Natural killer cell (primary cell): ENCODE measurements around the gene SCRT2. TPM values are rescaled to one million over a fixed set of nuclear protein-coding genes. Genes with fewer than 3 reads are reported as not detected.

Experiments used
- ATAC-seq, 3 donors: fragments of 150-1000 bp in 2 of 3; fragments of 200-7000 bp in 1 of 3; cut with Tn5 transposase; 1 replicate in 1 of 3; 2 replicates in 2 of 3; pipeline ENCODE4 v1.10.0; 2021; ENCODE audit warnings: mild to moderate bottlenecking in 2 of 3, moderate library complexity in 2 of 3
- DNase-seq, 2 donors: peaks; one replicate each; pipeline versions ENCODE4 v3.0.0 to v3.0.0-alpha.2; 2013 to 2021; ENCODE audit warnings: mixed read lengths in 1 of 2
- H3K27ac ChIP-seq: one replicate; pipeline ENCODE4 v1.5.1; 2013; ENCODE audit warnings: mild to moderate bottlenecking, low read length
- H3K27me3 ChIP-seq: one replicate; pipeline ENCODE4 v1.6.1; 2013; ENCODE audit warnings: low read length; ENCODE audit not compliant: control insufficient read depth, insufficient read depth
- H3K36me3 ChIP-seq: one replicate; pipeline ENCODE4 v1.6.1; 2013; ENCODE audit warnings: low read length; ENCODE audit not compliant: control insufficient read depth, insufficient read depth
- H3K4me1 ChIP-seq: one replicate; pipeline ENCODE4 v1.6.1; 2013; ENCODE audit warnings: low read length; ENCODE audit not compliant: control insufficient read depth, insufficient read depth
- H3K4me3 ChIP-seq: one replicate; pipeline ENCODE4 v1.5.1; 2013; ENCODE audit warnings: low read length
- H3K9me3 ChIP-seq: one replicate; pipeline ENCODE4 v1.6.1; 2013; ENCODE audit warnings: low read length; ENCODE audit not compliant: control insufficient read depth, insufficient read depth
- H3K27ac Mint-ChIP-seq, 2 donors: one replicate each; pipeline ENCODE4 v1.8.0; 2022; ENCODE audit warnings: mild to moderate bottlenecking in 2 of 2, mixed read lengths in 2 of 2, moderate library complexity in 1 of 2
- H3K27me3 Mint-ChIP-seq, 2 donors: one replicate each; pipeline ENCODE4 v1.8.0; 2022; ENCODE audit warnings: low read depth in 2 of 2, mixed read lengths in 2 of 2
- H3K36me3 Mint-ChIP-seq: one replicate; pipeline ENCODE4 v1.8.0; 2022; ENCODE audit warnings: mixed read lengths
- H3K4me1 Mint-ChIP-seq, 2 donors: one replicate each; pipeline ENCODE4 v1.8.0; 2022; ENCODE audit warnings: mixed read lengths in 2 of 2
- H3K4me3 Mint-ChIP-seq: one replicate; pipeline ENCODE4 v1.8.0; 2022; ENCODE audit warnings: mild to moderate bottlenecking, moderate library complexity, mixed read lengths
- H3K9me3 Mint-ChIP-seq, 2 donors: one replicate each; pipeline ENCODE4 v1.8.0; 2022; ENCODE audit warnings: mixed read lengths in 2 of 2
- CTCF ChIP-seq: fragments of 200-600 bp; IDR thresholded peaks from one replicate; pipeline ENCODE4 v1.8.0; 2022; ENCODE audit warnings: antibody characterized with exemption
- WGBS: methylation state at CpG from one replicate; pipeline ENCODE4 v1.1.7; 2013; ENCODE audit warnings: missing lambda C conversion rate; ENCODE audit not compliant: insufficient coverage; 5-methylcytosine and 5-hydroxymethylcytosine counted together
- intact Hi-C: fragments of 100-400 bp; cut with micrococcal nuclease; formaldehyde crosslinking; loops from one replicate; pipeline ENCODE4 v1.14.2; 2022
- total RNA-seq, 4 donors: library from RNA; stranded (reverse); fragments of 120-200 nt in 1 of 4; gene quantifications; one replicate each; pipeline versions ENCODE4 v1.2.3 to v1.2.4, GENCODE V29; 2013 to 2022

The SCRT2 gene
- total RNA-seq, 3 donors from 2014 or later (not counting 1 experiment from before 2014, with no cell fraction given) = not detected

- H3K9me3 ChIP-seq = peaks cover 4% of the 10 kb centered on the region
- H3K4me3 ChIP-seq = no peak overlapping the region
- ATAC-seq (no peak), DNase-seq (no peak)
- intact Hi-C loops = no loop called here
- Mint-ChIP-seq H3K9me3 (no peaks in the 10 kb centered on the region), H3K4me1 (no peaks in the 10 kb centered on the region), H3K4me3 (no peak overlapping the region), H3K36me3 (no peaks in the 10 kb centered on the region), H3K27ac (no peak overlapping the region), H3K27me3 (peaks cover 29 to 48% of the 10 kb centered on the region in 2 donors)
- TF ChIP-seq CTCF = no peak
- H3K4me1 ChIP-seq = no peaks in the 10 kb centered on the region
- H3K36me3 ChIP-seq = no peaks in the 10 kb centered on the region
- no peaks in the 10 kb centered on the region for H3K27me3 ChIP-seq
- 13% methylated on average over 56 of the region's 65 CpGs for WGBS
- H3K27ac ChIP-seq = no peak overlapping the region
These were observed 34.6 kb upstream of the SCRT2 start for GRCh38 chr20:709991-710779.

GRCh38 chr20:709423-709822 is 33.8 kb upstream of the SCRT2 start:
- intact Hi-C loops = no loop called here
- H3K9me3 Mint-ChIP-seq = no peaks in the 10 kb centered on the region
- WGBS = 54% methylated on average over 20 of the region's 20 CpGs
- ATAC-seq (no peak), DNase-seq (no peak)
- TF ChIP-seq CTCF = no peak
- no peak overlapping the region for H3K27ac Mint-ChIP-seq
- Histone ChIP-seq H3K36me3 (no peaks in the 10 kb centered on the region), H3K9me3 (peaks cover 4% of the 10 kb centered on the region), H3K4me1 (no peaks in the 10 kb centered on the region), H3K27me3 (no peaks in the 10 kb centered on the region), H3K4me3 (no peak overlapping the region), H3K27ac (no peak overlapping the region)
- peaks cover 29 to 48% of the 10 kb centered on the region in 2 donors for H3K27me3 Mint-ChIP-seq
- H3K4me1 Mint-ChIP-seq = no peaks in the 10 kb centered on the region
- H3K4me3 Mint-ChIP-seq = no peak overlapping the region
- H3K36me3 Mint-ChIP-seq = no peaks in the 10 kb centered on the region

GRCh38 chr20:708956-709355 is 33.4 kb upstream of the SCRT2 start:
- WGBS = 74% methylated on average over 2 of the region's 2 CpGs
- H3K4me3 Mint-ChIP-seq = no peak overlapping the region
- no peak for TF ChIP-seq CTCF

More at GRCh38 chr20:708956-709355, 33.4 kb upstream of the SCRT2 start:
- Mint-ChIP-seq H3K4me1 (no peaks in the 10 kb centered on the region), H3K27ac (no peak overlapping the region), H3K36me3 (no peaks in the 10 kb centered on the region), H3K27me3 (peaks cover 29 to 48% of the 10 kb centered on the region in 2 donors), H3K9me3 (no peaks in the 10 kb centered on the region)
- no peak overlapping the region for H3K4me3 ChIP-seq
- H3K4me1 ChIP-seq = no peaks in the 10 kb centered on the region
- no peak for ATAC-seq
- H3K9me3 ChIP-seq = peaks cover 4% of the 10 kb centered on the region
- no peak overlapping the region for H3K27ac ChIP-seq
- DNase-seq = no peak
- H3K27me3 ChIP-seq = no peaks in the 10 kb centered on the region
- intact Hi-C loops = no loop called here
- no peaks in the 10 kb centered on the region for H3K36me3 ChIP-seq
